GM12878 (cell line): ENCODE measurements around the gene ABCC1. TPM values are rescaled to one million over a fixed set of nuclear protein-coding genes. Genes with fewer than 3 reads are reported as not detected.

ENCODE experiments used
- ATAC-seq: fragments of 200-7000 bp; cut with Tn5 transposase; 3 replicates; pipeline ENCODE4 v1.9.1; 2020; ENCODE audit warnings: mild to moderate bottlenecking, moderate library complexity
- BruUV-seq: library from RNA; stranded (reverse); fragments of 400-500 nt; replicated peaks from 2 replicates; lab custom pipeline; 2021; lab: Mats Ljungman, UMichigan
- CTCF ChIA-PET: fragments of 300-600 bp; sonication (Branson Sonifier 250); formaldehyde crosslinking; extraction: SDS; loops from one replicate; lab custom pipeline; 2021; ENCODE audit warnings: inconsistent platforms; lab: Yijun Ruan, JAX
- POLR2A ChIA-PET: fragments of 350-600 bp; formaldehyde crosslinking; extraction: SDS; loops from one replicate; lab custom pipeline; 2021; ENCODE audit warnings: inconsistent platforms; lab: Charles Lee
- RAD21 ChIA-PET: fragments of 300-600 bp; sonication (Branson Sonifier 250); formaldehyde crosslinking; loops from one replicate; lab custom pipeline; 2023; ENCODE audit warnings: antibody characterized with exemption; ENCODE audit not compliant: unreplicated experiment; lab: Charles Lee
- SMC1A ChIA-PET: fragments of 300-600 bp; sonication (Branson Sonifier 250); formaldehyde crosslinking; loops from one replicate; lab custom pipeline; 2023; ENCODE audit not compliant: unreplicated experiment, uncharacterized antibody; lab: Charles Lee
- DNase-seq: peaks from one replicate; pipeline ENCODE4 v3.0.0-alpha.2; 2011; ENCODE audit warnings: low read depth, low spot score
- FAIRE-seq: peaks from 3 replicates; lab custom pipeline; 2011; peaks lifted over from hg19 to GRCh38; lab: Jason Lieb, UNC
- H2AFZ ChIP-seq: 2 replicates; pipeline ENCODE4 v1.6.0; 2011; ENCODE audit warnings: low read depth, low read length, control low read depth; ENCODE audit not compliant: control insufficient read depth
- H3K27ac ChIP-seq: 2 replicates; pipeline ENCODE4 v1.5.1; 2011; ENCODE audit warnings: control low read depth; ENCODE audit not compliant: control insufficient read depth, insufficient read depth
- H3K27me3 ChIP-seq, 2 experiments: replicated peaks in 1 of 2; 2 replicates each; pipeline versions ENCODE4 v1.6.0 to v1.6.1; 2011; ENCODE audit warnings: low read length in 1 of 2; ENCODE audit not compliant: control insufficient read depth in 2 of 2, insufficient read depth in 2 of 2
- H3K36me3 ChIP-seq, 2 experiments: 2 replicates each; pipeline ENCODE4 v1.5.1; 2011; ENCODE audit warnings: low read length in 1 of 2; ENCODE audit not compliant: control insufficient read depth in 2 of 2, insufficient read depth in 2 of 2
- H3K4me1 ChIP-seq: 2 replicates; pipeline ENCODE4 v1.6.1; 2011; ENCODE audit warnings: mild to moderate bottlenecking, low read length, moderate library complexity, mixed read lengths; ENCODE audit not compliant: control insufficient read depth, insufficient read depth
- H3K4me2 ChIP-seq: 2 replicates; pipeline ENCODE4 v1.6.0; 2011; ENCODE audit warnings: control low read depth; ENCODE audit not compliant: control insufficient read depth, insufficient read depth
- H3K4me3 ChIP-seq: fragments of 200-600 bp; sonication (generic); 2 replicates; pipeline ENCODE4 v1.5.1; 2016
- H3K79me2 ChIP-seq: 2 replicates; pipeline ENCODE4 v1.6.0; 2011; ENCODE audit warnings: low read length; ENCODE audit not compliant: control insufficient read depth, insufficient read depth
- H3K9ac ChIP-seq: 2 replicates; pipeline ENCODE4 v1.8.0; 2011; ENCODE audit warnings: low read length, control low read depth, mixed read lengths; ENCODE audit not compliant: control insufficient read depth, insufficient read depth
- H3K9me3 ChIP-seq: replicated peaks from 3 replicates; pipeline ENCODE4 v1.5.1; 2011; ENCODE audit warnings: mild to moderate bottlenecking, low read length; ENCODE audit not compliant: control insufficient read depth, insufficient read depth
- H4K20me1 ChIP-seq: 2 replicates; pipeline ENCODE4 v1.6.0; 2011; ENCODE audit not compliant: control insufficient read depth, insufficient read depth
- CREM ChIP-seq: IDR thresholded peaks from 2 replicates; pipeline ENCODE4 v1.6.1; 2014; ENCODE audit warnings: antibody characterized with exemption, low read depth
- EP300 ChIP-seq, 2 experiments: fragments of 150-350 bp in 1 of 2; IDR thresholded peaks; 2 replicates each; pipeline ENCODE4 v1.6.1; 2011 to 2012; ENCODE audit warnings: low read depth in 2 of 2, low read length in 2 of 2, borderline replicate concordance in 1 of 2, improper control_type of control experiment in 1 of 2, inconsistent platforms in 1 of 2; ENCODE audit not compliant: control insufficient read depth in 1 of 2
- MYC ChIP-seq: IDR thresholded peaks from 2 replicates; pipeline ENCODE4 v1.6.1; 2011; ENCODE audit warnings: mild to moderate bottlenecking, low read length, moderate library complexity, inconsistent platforms; ENCODE audit not compliant: insufficient read depth, insufficient replicate concordance, insufficient read length, severe bottlenecking
- NR2C1 ChIP-seq: fragments of 450-650 bp; IDR thresholded peaks from 2 replicates; pipeline ENCODE4 v1.6.1; 2017; ENCODE audit warnings: antibody characterized with exemption, mild to moderate bottlenecking, moderate library complexity
- PBX3 ChIP-seq: IDR thresholded peaks from 2 replicates; pipeline ENCODE4 v1.6.1; 2011; ENCODE audit warnings: mild to moderate bottlenecking, low read depth, low read length, moderate library complexity; ENCODE audit not compliant: insufficient replicate concordance
- ZNF217 ChIP-seq: fragments of 450-650 bp; IDR thresholded peaks from 2 replicates; pipeline ENCODE4 v1.6.1; 2017; ENCODE audit warnings: antibody characterized with exemption, mild to moderate bottlenecking
- WGBS: methylation state at CpG from one replicate; pipeline ENCODE4 v1.1.6; 2016; ENCODE audit warnings: low lambda C conversion rate; ENCODE audit not compliant: insufficient replicate concordance, insufficient coverage; ENCODE audit errors: missing lambda C conversion rate; 5-methylcytosine and 5-hydroxymethylcytosine counted together
- in situ Hi-C: fragments of 300-500 bp; cut with MboI; formaldehyde crosslinking; loops from 9 replicates; pipeline ENCODE4 v1.14.3; 2018; ENCODE audit warnings: mixed read lengths
- intact Hi-C: fragments of 100-400 bp; cut with micrococcal nuclease; formaldehyde crosslinking; loops from one replicate; pipeline ENCODE4 v1.14.2; 2022; ENCODE audit not compliant: unreplicated experiment
- polyA plus RNA-seq, 11 experiments: library from polyadenylated mRNA; depleted of rRNA in 4 of 11; unstranded in 6 of 11; stranded (reverse) in 5 of 11; fragments of >200 nt; fragmentation: Nextera tagmentation in 4 of 11; fragmentation: Illumina TruSeq in 1 of 11; extraction: Ambion mirVana in 4 of 11; extraction: Trizol in 1 of 11; gene quantifications; 1 replicate in 1 of 11; 2 replicates in 10 of 11; pipeline versions ENCODE4 v1.2.1 to v1.2.3, GENCODE V29; 2011 to 2016; ENCODE audit warnings: inconsistent platforms in 2 of 11, missing spikeins in 2 of 11, low read depth in 1 of 11
- total RNA-seq, 4 experiments: library from RNA; depleted of rRNA in 3 of 4; stranded (reverse); fragments of >200 nt in 3 of 4; fragmentation: Illumina TruSeq in 1 of 4; extraction: Trizol in 1 of 4; gene quantifications; 2 replicates each; pipeline versions ENCODE4 v1.2.1 to v1.2.3, GENCODE V29; 2013 to 2021

ABCC1 gene
- total and polyA plus RNA-seq, 10 of the 15 experiments (the other 5 are each of a cell fraction or from before 2014, with no cell fraction given) = 3.2 to 44.6 (median 14.5) TPM

GRCh38 chr16:15993128-15993527, 43.7 kb downstream of the ABCC1 start:
- Histone ChIP-seq H3K4me3 (no peak overlapping the region), H3K79me2 (peaks cover 41% of the 10 kb centered on the region), H3K4me1 (peaks cover 4% of the 10 kb centered on the region; the same call in 1 of the 2 replicates), H4K20me1 (no peaks in the 10 kb centered on the region), H2AFZ (no peak overlapping the region), H3K36me3 (peaks cover 2 to 17% of the 10 kb centered on the region in 2 experiments; a peak in 3 of 4 replicates), H3K27me3 (no peaks in the 10 kb centered on the region), H3K9ac (no peak overlapping the region), H3K27ac (no peak overlapping the region), H3K9me3 (no peaks in the 10 kb centered on the region), H3K4me2 (no peak overlapping the region)
- WGBS = 99% methylated on average over 4 of the region's 4 CpGs
- CTCF ChIA-PET = no interaction called here
- RAD21 ChIA-PET = no interaction called here
- intact Hi-C loops = no loop called here
- FAIRE-seq = no peak
- POLR2A ChIA-PET = interaction anchor here (0.6 kb wide), 1 partner anchor 248 kb away, joined by 5 read pairs; no protein-coding TSS in a partner anchor
- BruUV-seq = no TSS peak
- TF ChIP-seq PBX3 (no peak), ZNF217 (no peak), MYC (no peak), CREM (no peak), EP300 (IDR thresholded peaks at IDR 0.05; ENCODE audit: borderline replicate concordance in 1 of 2, control insufficient read depth in 1 of 2, low read depth in 2 of 2, low read length in 2 of 2) (no peak), NR2C1 (no peak)
- no peak for DNase-seq
- SMC1A ChIA-PET = no interaction called here
- in situ Hi-C loops = no loop called here
- ATAC-seq = no peak
